ENCODE results near the gene C2CD2. TPM values are rescaled to one million over a fixed set of nuclear protein-coding genes. Genes with fewer than 3 reads are reported as not detected.

Gene C2CD2
- total and polyA plus RNA-seq, 2 donors (not counting 1 experiment from before 2014, with no cell fraction given), result 6.8 to 11.9 TPM

DNA sequence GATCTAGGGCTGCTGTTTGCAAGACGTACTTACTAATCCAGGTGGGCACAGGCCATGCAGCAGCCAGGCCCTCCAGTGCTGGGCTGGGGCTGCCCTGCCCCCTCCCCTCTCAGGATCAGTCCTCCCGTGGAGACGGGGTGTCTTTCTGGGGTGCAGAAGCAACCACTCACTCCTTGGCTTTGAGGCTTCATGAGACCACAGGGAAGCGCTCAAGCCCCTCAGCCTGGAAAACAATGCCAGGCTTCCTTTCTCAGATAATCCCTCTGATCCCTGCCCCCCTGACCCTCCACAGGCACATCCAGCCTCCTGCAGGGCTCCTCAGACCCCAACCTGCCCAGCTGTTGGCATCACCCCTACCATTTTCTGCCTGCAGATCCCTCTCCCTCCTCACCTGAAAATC lies 13.9 kb upstream of the C2CD2 start:
- no peak overlapping the region for H3K4me3 ChIP-seq (ENCODE audit: control extremely low read depth in 1 of 5, extremely low read depth in 1 of 5, insufficient read depth in 1 of 5, low read depth in 2 of 5, low read length in 4 of 5)
- no peak overlapping the region for H3K27ac ChIP-seq (ENCODE audit: low read length in 2 of 2)
- H3K27me3 ChIP-seq (replicated peaks in 1 of 4; ENCODE audit: control extremely low read depth in 1 of 4, control insufficient read depth in 3 of 4, insufficient read depth in 4 of 4, low read length in 3 of 4), result peaks cover 0 to 5% (median under 1%) of the 10 kb centered on the region in 4 experiments
- Mint-ChIP-seq H3K4me3 (no peak overlapping the region), H3K4me1 (peaks cover 11% of the 10 kb centered on the region), H3K27me3 (peaks cover 29% of the 10 kb centered on the region), H3K9me3 (ENCODE audit: insufficient read depth) (no peaks in the 10 kb centered on the region), H3K27ac (no peak overlapping the region)
- 95% methylated on average over 4 of the region's 4 CpGs for WGBS (ENCODE audit: insufficient coverage)
- no peaks in the 10 kb centered on the region for H4K20me1 ChIP-seq (ENCODE audit: control insufficient read depth, insufficient read depth, low read length, poor library complexity, severe bottlenecking)
- intact Hi-C loops (cut with micrococcal nuclease), result no loop called here
- TF ChIP-seq CTCF (IDR thresholded peaks at IDR 0.05), result no peak
- TF ChIP-seq EZH2 (IDR thresholded peaks at IDR 0.05; ENCODE audit: borderline replicate concordance, insufficient read depth, low read depth, low read length, poor library complexity, severe bottlenecking), result no peak
- no peak overlapping the region for H2AFZ ChIP-seq (ENCODE audit: insufficient read depth, low read depth, low read length, poor library complexity, severe bottlenecking)
- H3K79me2 ChIP-seq (ENCODE audit: control insufficient read depth, insufficient read depth, low read length), result no peaks in the 10 kb centered on the region
- H3K36me3 ChIP-seq (replicated peaks in 1 of 2; ENCODE audit: control extremely low read depth in 1 of 2, control insufficient read depth in 1 of 2, extremely low read depth in 1 of 2, insufficient read depth in 2 of 2, low read length in 1 of 2), result no peaks in the 10 kb centered on the region
- no peak overlapping the region for H3K4me2 ChIP-seq (replicated peaks; ENCODE audit: low read depth, low read length, poor library complexity, severe bottlenecking)
- ATAC-seq (ENCODE audit: low read depth) (no peak), DNase-seq (no peak)
- ChIA-PET CTCF (interaction anchor here (1.3 kb wide), 1 partner anchor 151 kb away, joined by 4 read pairs; no protein-coding TSS in a partner anchor), POLR2A (no interaction called here)
- no peak overlapping the region for H3K9ac ChIP-seq (ENCODE audit: low read length)
- H3K4me1 ChIP-seq (ENCODE audit: control insufficient read depth in 2 of 2, insufficient read depth in 2 of 2, low read length in 2 of 2), result peaks cover 0 to 9% of the 10 kb centered on the region in 2 donors
- H3K9me3 ChIP-seq (ENCODE audit: control extremely low read depth in 1 of 3, control insufficient read depth in 2 of 3, insufficient read depth in 1 of 3, low read length in 2 of 3), result no peaks in the 10 kb centered on the region

DNA sequence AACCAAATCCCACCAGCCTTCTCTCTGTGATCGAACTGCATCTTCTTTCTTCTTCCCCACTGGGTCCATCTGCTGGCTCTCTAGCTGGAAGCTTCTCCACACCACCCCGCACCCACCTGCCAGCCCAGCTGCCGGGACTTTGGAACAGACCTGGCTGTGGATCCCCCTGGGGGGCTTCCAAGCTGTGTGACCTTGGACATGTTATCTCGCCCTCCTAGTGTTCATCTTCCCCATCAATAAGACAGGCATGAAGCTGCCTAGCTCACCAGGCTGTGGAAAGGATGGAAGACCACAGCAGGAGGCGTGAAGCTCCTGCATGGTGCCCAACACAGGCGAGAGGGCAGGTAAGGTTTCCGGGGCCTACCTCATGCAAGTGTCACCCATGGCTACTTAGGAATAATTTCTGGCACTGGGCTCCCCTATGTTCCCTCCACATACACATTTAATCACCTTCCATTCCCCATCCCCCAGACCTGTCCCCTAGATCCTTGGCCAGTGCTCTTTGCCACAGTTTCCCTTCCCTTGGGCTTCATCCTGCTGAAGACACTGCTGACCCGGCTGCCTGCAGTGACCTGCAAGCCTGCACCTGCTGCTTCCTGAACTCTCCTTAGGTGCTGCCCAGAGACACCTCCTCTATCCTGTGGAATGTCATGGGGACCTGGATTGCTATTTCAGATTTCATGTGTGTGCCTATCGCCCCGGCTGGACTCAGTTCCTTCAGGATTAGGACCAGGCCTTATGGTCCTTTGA lies 13.2 kb upstream of the C2CD2 start:
- no peak overlapping the region for H3K27ac Mint-ChIP-seq
- H2AFZ ChIP-seq (ENCODE audit: insufficient read depth, low read depth, low read length, poor library complexity, severe bottlenecking), result no peak overlapping the region
- no peaks in the 10 kb centered on the region for H3K9me3 Mint-ChIP-seq (ENCODE audit: insufficient read depth)
- no peak overlapping the region for H3K4me3 ChIP-seq (ENCODE audit: control extremely low read depth in 1 of 5, extremely low read depth in 1 of 5, insufficient read depth in 1 of 5, low read depth in 2 of 5, low read length in 4 of 5)
- CTCF ChIA-PET, result interaction anchor here (1.1 kb wide), 1 partner anchor 140 kb away, joined by 3 read pairs; no protein-coding TSS in a partner anchor
- H3K9me3 ChIP-seq (ENCODE audit: control extremely low read depth in 1 of 3, control insufficient read depth in 2 of 3, insufficient read depth in 1 of 3, low read length in 2 of 3), result no peaks in the 10 kb centered on the region
- peaks cover 12% of the 10 kb centered on the region for H3K4me1 Mint-ChIP-seq
- peaks cover 0 to 10% (median 4%) of the 10 kb centered on the region in 4 experiments for H3K27me3 ChIP-seq (replicated peaks in 1 of 4; ENCODE audit: control extremely low read depth in 1 of 4, control insufficient read depth in 3 of 4, insufficient read depth in 4 of 4, low read length in 3 of 4)
- intact Hi-C loops (cut with micrococcal nuclease), result no loop called here
- H4K20me1 ChIP-seq (ENCODE audit: control insufficient read depth, insufficient read depth, low read length, poor library complexity, severe bottlenecking), result no peaks in the 10 kb centered on the region
- peaks cover 33% of the 10 kb centered on the region for H3K27me3 Mint-ChIP-seq
- H3K36me3 ChIP-seq (replicated peaks in 1 of 2; ENCODE audit: control extremely low read depth in 1 of 2, control insufficient read depth in 1 of 2, extremely low read depth in 1 of 2, insufficient read depth in 2 of 2, low read length in 1 of 2), result no peaks in the 10 kb centered on the region
- TF ChIP-seq CTCF (IDR thresholded peaks at IDR 0.05) (no peak), EZH2 (IDR thresholded peaks at IDR 0.05; ENCODE audit: borderline replicate concordance, insufficient read depth, low read depth, low read length, poor library complexity, severe bottlenecking) (no peak)
- H3K4me3 Mint-ChIP-seq, result no peak overlapping the region
- H3K4me2 ChIP-seq (replicated peaks; ENCODE audit: low read depth, low read length, poor library complexity, severe bottlenecking), result no peak overlapping the region
- ATAC-seq (ENCODE audit: low read depth), result no peak
- peaks cover 2 to 10% of the 10 kb centered on the region in 2 donors for H3K4me1 ChIP-seq (ENCODE audit: control insufficient read depth in 2 of 2, insufficient read depth in 2 of 2, low read length in 2 of 2)
- WGBS (ENCODE audit: insufficient coverage), result 92% methylated on average over 9 of the region's 10 CpGs
- H3K27ac ChIP-seq (ENCODE audit: low read length in 2 of 2), result no peak overlapping the region
- no peaks in the 10 kb centered on the region for H3K79me2 ChIP-seq (ENCODE audit: control insufficient read depth, insufficient read depth, low read length)
- no peak overlapping the region for H3K9ac ChIP-seq (ENCODE audit: low read length)
- POLR2A ChIA-PET, result no interaction called here
- DNase-seq, result no peak
